ENCODE data around the gene RAD54L2.
"Not testable (repeated sequence)": the region's sequence is repeated elsewhere in the genome, so short reads cannot be mapped to it uniquely, and the experiment has no call there.

DNA sequence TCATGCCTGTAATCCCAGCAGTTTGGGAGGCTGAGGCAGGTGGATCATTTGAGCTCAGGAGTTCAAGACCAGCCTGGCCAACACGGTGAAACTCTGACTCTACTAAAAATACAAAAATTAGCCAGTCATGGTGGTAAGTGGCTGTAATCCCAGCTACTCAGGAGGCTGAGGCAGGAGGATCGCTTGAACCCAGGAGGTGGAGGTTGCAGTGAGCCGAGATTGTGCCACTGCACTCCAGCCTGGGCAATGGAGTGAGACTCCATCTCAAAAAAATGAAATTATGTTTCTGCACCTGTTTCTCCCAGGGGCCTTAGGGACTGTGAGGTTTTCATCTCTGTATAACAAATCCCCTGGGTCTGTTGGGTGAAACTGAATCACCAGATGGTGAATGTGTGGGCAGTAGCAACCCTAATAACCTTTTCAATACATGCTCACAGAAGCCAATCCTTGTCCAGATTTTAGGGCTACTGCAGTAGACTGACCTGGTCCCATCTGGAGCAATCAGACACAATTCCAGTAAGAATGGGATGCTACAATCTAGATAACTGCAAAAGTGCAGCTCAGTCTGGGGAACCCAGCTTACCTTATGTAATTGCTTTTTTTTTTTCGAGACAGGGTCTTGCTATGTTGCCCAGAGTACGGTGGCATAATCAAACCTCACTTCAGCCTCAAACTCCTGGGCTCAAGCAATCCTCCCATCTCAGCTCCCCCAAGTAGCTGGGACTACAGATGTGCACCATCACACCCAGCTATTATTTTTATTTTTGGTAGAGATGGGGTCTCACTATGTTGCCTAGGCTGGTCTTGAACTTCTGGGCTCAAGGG is 17.4 kb upstream of the RAD54L2 start:
- not testable (repeated sequence) for TF ChIP-seq CTCF (IDR thresholded peaks at IDR 0.05); POLR2AphosphoS5 (IDR thresholded peaks at IDR 0.05; ENCODE audit: low read depth, low read length)

Data from Panc1 (cell line).